Measurements from ENCODE around the gene CARD8.
"Not testable (repeated sequence)": the region's sequence is repeated elsewhere in the genome, so short reads cannot be mapped to it uniquely, and the experiment has no call there.

Gene CARD8, protein sequence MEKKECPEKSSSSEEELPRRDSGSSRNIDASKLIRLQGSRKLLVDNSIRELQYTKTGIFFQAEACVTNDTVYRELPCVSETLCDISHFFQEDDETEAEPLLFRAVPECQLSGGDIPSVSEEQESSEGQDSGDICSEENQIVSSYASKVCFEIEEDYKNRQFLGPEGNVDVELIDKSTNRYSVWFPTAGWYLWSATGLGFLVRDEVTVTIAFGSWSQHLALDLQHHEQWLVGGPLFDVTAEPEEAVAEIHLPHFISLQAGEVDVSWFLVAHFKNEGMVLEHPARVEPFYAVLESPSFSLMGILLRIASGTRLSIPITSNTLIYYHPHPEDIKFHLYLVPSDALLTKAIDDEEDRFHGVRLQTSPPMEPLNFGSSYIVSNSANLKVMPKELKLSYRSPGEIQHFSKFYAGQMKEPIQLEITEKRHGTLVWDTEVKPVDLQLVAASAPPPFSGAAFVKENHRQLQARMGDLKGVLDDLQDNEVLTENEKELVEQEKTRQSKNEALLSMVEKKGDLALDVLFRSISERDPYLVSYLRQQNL

DNA sequence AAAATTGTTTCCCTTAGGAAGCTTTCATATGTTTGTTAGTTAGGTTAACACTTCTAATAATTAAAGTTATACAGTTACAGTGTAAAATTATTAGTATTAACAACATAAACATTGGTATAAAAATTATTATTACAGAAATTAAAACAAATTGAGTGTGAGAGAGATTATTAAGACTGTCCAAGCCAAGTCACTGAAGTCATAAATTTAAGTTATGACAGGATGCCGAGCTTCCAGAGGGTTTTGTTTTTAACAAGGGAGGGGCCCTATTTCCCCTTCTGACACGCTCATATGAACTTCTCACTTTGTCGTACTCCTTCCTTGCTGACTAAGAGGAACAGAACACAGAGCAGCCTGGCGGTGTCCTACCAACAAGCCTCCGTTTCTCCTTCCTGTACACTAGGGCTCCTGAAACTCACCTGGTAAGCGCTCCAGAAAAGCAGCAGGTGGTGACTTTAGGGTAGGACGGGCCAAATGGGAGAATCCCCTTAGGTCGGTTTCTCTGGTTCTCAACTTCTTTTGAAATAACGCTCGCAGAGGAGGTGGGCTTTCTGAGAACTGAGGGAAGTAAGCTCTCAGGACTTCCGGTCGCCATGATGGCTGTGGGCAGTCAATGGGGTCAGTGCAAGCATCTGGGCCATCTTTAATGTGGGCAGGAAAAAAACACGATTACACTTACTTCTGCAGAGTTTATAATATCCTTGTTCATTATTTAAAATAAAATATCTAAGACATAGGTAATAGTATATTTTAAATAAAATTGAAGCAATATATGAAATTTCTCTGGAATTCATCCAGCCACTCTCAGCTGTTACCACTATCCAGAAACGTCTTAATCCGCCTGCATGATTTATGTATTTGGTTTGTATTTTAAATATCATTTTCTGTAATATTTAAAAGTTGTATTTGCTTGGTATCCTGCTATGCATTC, at the start of gene CARD8:
Gene CARD8, minus strand, starts transcription at position 537 of the 928 bp plus-strand sequence. CDS start 14,892 bp downstream, outside the sequence.
- peak; percentile 92 for DNase-seq (ENCODE audit: low spot score)

- DNase-seq (ENCODE audit: low spot score) = no peak
Measured at GRCh38 chr19:48303866-48304265, 48.2 kb upstream of the CARD8 start.

DNA sequence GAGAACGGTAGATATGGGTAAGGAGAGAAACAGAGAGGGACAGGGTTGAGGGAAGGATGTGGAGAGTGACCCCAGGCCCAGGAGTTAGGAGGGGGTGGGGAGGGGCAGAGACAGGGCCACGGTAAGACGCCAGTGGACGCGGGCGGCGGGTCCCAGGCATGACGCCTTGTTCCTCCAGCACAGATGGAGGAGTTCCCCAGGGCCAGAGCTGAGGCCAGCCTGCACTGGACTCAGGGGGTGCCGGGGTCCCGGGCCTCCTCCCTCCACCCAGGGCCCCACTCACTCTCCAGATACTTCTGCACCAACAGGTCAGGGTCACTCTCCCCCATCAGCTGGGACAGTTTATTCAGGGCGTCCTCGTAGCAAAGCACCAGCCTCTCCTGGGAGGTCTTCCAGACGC, 47.7 kb upstream of the CARD8 start:
- no peak for DNase-seq (ENCODE audit: low spot score)

- no peak for DNase-seq (ENCODE audit: low spot score)
Measured at GRCh38 chr19:48302600-48302959, 46.9 kb upstream of the CARD8 start.

DNA sequence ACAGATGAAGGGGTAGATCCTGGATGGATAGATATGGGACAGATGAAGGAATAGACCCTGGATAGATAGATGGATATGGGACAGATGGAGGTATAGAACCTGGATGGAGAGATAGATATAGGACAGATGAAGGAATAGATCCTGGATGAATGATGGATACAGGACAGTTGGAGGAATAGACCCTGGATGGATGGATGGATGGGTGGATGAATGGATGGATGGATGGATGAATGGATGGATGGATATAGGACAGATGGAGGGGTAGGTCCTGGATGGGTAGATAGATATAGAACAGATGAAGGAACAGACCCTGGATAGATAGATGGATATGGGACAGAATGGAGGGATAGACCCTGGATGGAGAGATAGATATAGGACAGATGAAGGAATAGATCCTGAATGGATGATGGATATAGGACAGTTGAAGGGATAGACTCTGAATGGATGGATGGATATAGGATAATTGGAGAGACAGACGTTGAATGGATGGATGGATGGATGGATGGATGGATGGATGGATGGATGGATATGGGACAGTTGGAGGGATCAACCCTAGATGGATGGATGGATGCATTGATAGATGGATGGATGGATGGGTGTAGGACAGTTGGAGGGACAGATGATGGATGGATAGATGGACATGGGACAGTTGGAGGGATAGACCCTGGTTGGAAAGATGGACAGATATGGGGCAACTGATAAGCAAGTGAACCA, 46.3 kb upstream of the CARD8 start:
- DNase-seq (ENCODE audit: low spot score) = no peak

DNA sequence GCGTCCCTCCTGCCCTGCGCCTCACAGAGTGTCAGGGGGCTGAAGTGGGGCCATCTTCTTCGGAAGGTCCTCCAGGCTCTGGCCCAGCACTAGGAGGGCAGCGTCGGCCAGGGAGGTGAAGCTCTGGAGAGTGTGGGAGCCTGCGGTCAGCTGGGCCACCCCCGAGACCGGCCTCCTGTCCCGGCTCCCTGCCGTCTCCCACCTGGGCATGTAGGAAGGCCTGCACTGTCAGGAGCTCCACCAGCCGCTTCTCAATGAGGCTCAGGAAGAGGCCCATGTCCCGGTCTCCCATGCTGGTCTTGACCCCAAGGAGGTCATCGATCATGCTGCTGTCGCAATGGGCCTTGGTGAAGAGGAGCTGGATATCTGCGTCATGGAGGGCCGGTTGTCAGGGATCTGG, 42.3 kb upstream of the CARD8 start:
- no peak for DNase-seq (ENCODE audit: low spot score)

DNA sequence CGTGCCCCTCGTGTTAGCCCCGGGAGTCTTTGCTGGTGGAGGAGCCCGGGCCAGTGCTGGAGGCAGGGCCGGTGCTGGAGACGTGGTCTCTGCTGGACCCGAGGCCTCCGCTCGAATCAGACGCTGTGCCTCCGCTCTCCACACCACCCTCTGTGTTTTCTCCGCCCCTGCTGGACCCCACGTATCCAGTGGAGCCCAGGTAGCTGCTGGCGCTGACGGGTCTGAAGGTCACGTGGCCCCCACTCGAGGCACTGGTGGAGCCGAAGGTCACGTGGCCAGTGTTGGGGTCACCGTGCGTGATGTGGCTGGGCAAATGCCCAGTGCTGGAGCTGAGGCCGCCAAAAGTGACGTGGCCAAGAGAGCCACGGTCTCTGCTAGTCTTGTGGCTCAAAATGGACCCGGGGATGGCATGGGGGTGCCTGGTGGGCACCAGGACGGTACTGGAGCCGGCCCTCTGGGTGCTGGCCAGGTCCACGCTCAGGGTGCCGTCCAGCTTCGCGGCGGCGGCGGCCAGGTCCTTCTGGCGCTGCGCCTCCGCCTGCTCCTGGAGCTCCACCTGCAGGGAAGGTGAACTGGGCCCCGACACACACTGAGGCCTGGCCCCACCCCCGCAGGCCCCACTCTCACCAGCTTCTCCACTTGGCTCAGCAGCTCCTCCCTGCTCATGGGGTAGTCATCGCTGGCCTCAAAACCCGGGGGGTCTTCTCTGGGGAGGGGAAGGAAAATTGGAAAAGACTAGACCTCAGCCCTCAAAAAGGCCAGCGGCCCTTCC, 41.4 kb upstream of the CARD8 start:
- DNase-seq (ENCODE audit: low spot score) = no peak

DNA sequence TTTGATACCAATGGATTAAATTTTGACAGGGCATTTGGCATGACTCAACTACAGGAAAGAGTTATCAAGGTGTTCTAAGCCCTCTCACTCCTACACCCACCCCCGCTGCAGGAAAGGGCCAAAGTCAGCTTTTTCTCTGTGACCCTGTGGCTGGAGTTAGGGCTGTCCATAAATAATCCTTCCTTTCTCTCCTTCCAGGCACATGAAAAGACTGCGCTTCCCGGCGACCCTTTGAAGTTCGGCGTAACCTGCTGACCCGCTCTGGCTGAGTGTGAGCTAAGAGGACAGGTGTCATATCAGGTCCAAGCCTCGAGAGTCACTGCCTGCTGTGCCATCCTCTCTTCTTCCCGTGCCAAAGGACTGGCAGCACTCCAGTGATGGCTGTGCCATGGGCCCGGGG, 39.7 kb upstream of the CARD8 start:
- DNase-seq (ENCODE audit: low spot score) = no peak

- no peak for DNase-seq (ENCODE audit: low spot score)
Measured at GRCh38 chr19:48292798-48293197, 37.1 kb upstream of the CARD8 start.

GRCh38 chr19:48291489-48291815, 35.7 kb upstream of the CARD8 start:
- DNase-seq (ENCODE audit: low spot score) = not testable (repeated sequence)

GRCh38 chr19:48290771-48291488, 35.2 kb upstream of the CARD8 start:
- peak; percentile 50 for DNase-seq (ENCODE audit: low spot score)

GRCh38 chr19:48290401-48290770, 34.7 kb upstream of the CARD8 start:
- no peak for DNase-seq (ENCODE audit: low spot score)

- no peak for DNase-seq (ENCODE audit: low spot score)
Measured at GRCh38 chr19:48287748-48288147, 32.0 kb upstream of the CARD8 start.

DNA sequence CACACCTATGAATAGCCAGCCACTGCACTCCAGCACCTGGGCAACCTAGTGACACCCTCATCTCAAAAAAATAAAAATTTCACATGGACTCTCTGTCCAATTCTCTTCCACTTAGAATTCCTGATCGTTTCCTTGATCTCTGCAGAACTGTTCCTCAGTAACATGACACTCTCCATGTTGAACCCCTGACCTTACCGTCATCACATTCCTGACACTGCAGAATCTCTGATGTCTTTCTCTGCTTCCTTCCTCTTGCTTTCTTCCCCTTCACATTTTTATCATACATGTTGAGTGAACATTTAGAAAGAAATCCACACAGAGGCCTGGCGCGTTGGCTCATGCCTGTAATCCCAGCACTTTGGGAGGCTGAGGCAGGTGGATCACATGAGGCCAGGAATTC, 29.2 kb upstream of the CARD8 start:
- DNase-seq (ENCODE audit: low spot score) = no peak

- DNase-seq (ENCODE audit: low spot score) = no peak
Measured at GRCh38 chr19:48283908-48284307, 28.2 kb upstream of the CARD8 start.

DNA sequence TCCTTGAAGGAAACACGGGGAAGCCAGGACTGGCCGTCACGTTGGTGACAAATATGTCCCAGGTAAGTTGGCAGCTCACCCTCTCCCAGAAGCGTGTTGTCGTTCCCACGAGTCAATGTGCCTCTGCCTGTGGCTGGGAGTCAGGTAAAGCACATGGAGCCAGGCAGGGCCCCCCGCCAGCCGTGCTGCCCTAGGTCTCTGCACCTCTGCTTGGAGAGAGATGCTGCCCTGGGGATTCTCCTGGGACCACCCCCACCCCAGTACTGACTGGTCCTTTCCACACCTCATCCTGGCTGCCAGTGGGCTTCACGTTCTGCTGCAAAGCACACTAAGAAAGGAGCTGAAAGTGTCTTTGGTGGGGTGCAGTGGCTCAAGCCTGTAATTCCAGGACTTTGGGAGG, 24.0 kb upstream of the CARD8 start:
- no peak for DNase-seq (ENCODE audit: low spot score)

DNA sequence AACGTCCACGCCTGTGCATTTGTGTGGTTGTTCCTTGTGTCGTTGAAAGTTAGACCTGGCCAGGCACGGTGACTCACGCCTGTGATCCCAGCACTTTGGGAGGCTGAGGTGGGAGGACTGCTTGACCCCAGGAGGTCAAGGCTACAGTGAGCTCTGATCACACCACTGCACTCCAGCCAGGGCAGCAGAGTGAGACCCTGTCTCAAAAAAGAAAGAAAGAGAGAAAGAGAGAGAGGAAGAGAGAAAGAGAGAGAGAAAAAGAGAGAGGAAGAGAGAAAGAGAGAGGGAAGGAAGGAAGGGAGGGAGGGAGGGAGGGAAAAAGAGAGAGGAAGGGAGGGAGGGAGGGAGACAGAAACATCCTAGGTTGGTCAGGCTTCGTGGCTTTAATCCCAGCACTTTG, 19.2 kb upstream of the CARD8 start:
- DNase-seq (ENCODE audit: low spot score) = no peak

DNA sequence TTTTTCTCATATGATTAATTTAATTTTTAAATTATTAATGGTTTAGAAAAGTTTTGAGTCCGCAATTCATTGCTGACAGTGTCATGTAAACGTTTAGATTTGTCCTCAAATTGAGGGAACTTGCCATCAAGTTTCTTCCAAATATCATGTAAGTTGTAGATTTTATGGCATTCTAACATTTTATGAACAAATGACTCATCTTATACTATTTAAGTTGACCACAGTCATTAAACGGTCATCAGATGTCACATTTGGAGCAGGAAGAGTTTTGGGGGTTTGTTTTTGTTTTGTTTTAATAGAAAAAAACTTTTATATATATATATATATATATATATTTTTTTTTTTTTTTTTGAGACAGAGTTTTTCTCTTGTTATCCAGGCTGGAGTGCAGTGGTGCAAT, 18.5 kb upstream of the CARD8 start:
- DNase-seq (ENCODE audit: low spot score) = no peak

DNA sequence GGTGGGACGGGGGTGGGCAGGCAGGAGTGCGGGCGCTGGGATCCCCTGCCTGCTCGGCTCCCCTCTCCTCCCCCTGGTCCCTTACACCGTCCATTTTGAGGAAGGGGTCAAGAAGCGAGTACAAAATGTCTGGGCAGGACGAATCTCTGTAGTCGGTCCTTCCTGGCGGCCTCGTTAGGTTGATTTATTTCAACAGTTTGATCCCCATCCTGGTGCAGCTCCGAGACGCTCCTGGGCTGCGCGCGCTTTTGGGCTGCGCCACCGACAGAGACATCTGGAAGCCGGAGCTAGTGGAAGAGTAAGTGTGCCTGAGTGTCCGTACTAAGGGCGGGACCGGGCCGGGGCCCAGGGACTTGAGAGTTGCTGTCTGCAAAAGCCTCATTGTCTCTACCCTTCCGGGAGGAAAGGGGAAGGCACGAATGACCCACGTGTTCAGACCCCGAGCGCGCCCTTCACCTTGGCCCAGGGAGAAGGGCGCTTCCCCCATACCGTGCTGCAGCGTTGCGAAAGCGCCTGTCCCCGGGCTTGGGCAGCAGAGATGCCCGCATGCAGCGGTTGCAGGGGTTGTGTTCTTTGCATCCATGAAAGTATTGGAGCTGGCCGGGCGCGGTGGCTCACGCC, 15.9 kb upstream of the CARD8 start:
- DNase-seq (ENCODE audit: low spot score) = peak; percentile 15

DNA sequence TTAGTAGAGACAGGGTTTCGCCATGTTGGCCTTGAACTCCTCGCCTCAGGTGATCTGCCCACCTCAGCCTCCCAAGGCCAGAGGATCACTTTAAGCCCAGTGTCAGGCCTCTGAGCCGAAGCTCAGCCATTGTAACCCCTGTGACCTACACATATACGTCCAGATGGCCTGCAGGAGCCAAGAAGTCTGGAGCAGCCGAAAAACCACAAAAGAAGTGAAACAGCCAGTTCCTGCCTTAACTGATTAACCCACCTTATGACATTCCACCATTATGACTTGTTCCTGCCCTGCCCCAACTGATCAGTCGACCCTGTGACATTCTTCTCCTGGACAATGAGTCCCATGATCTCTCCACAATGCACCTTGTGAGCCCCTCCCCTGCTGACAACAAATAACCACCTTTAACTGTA, 13.9 kb upstream of the CARD8 start:
- not testable (repeated sequence) for DNase-seq (ENCODE audit: low spot score)

Measured in pons (tissue), 1 donor.